Stimulated activated CD8-positive, alpha-beta memory T cell treated with anti-CD3 and anti-CD28 coated beads, Interleukin-4, amount 100 ng/mL, for 48 hours (primary cell): ENCODE data around the gene SAMD15.
A peak's percentile ranks its signal among the peaks of the same experiment; 100 is the strongest.
"Not testable (repeated sequence)": the region's sequence is repeated elsewhere in the genome, so short reads cannot be mapped to it uniquely, and the experiment has no call there.

Experiments
- DNase-seq: peaks from one replicate; pipeline ENCODE4 v3.0.0-alpha.2; 2020

The SAMD15 gene

DNA sequence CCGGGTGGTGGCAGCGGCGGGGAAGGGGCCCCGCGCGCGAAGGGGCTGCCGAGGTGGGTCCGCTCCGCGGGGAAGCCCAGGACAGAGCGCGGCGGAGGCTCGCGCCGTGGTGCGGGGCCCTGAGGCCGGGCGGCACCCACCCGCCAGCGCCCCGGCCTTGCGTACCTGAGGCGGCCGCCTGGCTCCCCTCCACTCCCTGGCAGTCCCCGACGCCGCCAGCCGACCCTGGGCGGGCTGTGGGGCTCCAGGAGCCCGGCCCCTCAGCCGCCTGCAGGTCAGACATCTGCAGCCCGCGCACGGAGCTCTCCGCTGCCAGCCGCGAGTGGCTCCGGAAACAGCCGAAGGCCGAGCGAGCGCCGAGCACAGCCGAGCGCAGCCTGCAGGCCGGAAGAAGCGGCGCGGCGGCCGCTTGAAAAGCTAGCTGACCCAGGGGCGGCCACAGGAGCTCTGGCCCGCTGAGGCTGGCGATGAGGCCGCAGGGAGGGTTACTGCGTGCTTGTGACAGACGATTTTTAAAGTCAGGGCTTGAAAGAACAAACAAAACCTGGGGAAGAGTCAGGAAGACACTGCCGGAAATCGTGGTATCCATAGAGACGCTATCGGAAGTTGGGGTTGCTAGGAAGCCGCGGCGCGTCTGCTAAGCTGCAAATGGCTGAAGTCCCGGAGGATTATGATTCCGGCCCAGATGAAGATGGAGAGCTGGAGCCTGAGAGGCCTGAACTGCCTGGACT is at the start of gene SAMD15, which contains the start of gene TMED8:
TSS of gene SAMD15 (plus strand) at position 609 of the 731 bp plus-strand sequence. CDS start at position 649, 40 bp downstream.
TSS of gene TMED8 (minus strand) at position 324 of the 731 bp plus-strand sequence. CDS start at position 283, 41 bp downstream.
- DNase-seq: peak; percentile 87

DNA sequence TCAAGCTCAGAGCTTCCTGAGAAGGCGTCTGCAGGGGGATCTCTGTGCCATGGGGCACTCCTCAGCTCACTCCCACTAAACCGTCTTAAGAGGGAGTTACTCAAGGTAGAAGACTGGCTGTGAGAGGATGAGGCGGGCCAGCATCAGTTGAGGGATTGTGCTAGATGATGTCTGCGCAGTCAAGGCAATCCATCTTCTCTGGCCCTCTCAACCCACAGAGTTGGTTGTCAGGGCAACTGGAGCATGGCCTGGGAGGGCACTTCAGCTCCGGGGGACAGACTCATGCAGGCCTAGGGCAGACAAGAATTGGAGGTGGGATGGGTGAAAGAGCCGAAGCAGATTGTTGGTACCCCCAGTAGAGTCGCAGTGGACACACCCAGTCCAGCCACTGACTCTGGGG is 47.3 kb upstream of the SAMD15 start:
- DNase-seq: no peak

DNA sequence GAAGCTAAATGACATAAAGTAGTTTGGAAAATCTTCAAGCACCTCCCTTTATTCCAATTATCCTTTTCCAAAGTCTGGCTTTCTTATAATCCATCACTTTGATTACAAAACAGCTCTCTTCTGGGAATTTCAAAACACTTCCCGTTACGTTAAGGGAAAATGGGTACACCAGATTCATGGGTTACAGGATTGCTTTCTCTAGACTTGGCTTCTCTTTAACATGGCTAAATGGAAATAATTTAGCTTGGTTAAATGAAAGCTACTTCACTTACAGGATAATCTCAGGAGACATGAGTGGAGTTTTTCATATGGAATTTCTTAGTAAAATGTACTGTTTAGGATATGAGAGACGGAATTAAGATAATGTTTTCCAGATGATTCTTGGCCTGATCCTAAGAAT is 41.6 kb upstream of the SAMD15 start:
- DNase-seq: no peak

DNA sequence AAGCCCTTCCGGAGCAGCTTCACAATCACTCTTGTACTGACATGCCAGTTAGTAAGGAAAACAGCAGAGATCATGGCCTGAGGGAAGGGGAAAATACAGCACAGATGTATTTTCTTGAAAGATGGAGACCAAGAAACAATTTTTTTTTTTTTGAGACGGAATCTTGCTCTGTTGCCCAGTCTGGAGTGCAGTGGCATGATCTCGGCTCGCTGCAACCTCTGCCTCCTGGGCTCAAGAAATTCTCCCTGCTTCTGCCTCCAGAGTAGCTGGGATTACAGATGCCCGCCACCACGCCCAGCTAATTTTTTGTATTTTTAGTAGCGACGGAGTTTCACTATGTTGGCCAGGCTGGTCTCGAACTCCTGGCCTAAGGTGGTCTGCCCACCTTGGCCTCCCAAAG is 39.9 kb upstream of the SAMD15 start:
- not testable (repeated sequence) for DNase-seq

DNA sequence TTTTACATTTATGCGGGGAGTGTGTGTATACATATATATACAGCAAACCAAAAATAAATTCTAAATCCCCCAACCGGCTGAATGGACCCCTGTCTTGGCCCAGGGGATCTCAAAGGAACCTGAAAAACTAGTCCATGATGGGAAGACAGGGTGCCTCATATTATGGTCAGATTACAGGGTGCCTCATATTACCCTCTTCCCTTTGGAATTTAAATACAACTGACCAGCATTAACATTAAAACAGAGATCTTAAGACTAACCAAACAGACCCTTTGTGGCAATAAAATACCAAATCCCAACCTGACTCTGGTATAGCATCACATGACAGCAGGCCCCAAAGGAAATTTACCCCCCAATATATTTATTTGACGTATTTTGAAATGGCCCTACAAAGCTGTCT is 39.3 kb upstream of the SAMD15 start:
- DNase-seq: no peak

DNA sequence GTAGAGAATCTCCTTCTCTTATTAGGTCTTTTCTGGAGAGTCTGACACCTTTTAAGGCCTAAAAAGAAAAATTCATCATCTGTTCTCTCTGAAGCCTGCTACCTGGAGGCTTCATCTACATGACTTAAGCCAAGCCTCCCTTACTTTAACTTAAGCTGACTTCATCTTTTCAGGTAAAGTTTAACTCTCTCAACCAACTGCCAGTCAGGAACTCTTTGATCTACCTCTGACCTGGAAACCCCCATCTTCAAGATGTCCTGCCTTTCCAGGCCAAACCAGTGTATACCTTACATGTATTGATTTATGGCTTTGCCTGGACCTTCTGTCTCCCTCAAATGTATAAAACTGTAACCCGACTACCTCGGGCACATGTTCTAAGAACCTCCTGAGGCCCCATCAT is 38.9 kb upstream of the SAMD15 start:
- DNase-seq: no peak

DNA sequence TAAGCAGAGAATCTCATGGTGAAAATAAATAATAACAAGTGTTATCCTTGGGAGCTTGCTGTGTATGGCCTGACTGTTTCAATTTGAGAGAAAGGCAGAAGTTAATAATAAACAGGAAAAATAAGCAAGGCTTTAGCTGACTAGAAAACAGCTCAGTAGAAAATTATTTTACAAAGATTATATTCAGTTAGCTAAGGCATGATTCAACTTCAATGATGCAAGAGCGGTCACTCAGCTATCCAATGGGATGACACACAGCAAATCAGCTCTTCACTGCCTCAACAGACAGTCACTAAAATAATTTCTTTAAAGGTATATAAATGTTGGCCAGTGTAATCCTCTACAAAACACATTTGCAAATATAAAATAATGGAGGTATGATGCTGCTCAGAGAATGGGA is 37.8 kb upstream of the SAMD15 start:
- no peak for DNase-seq

DNA sequence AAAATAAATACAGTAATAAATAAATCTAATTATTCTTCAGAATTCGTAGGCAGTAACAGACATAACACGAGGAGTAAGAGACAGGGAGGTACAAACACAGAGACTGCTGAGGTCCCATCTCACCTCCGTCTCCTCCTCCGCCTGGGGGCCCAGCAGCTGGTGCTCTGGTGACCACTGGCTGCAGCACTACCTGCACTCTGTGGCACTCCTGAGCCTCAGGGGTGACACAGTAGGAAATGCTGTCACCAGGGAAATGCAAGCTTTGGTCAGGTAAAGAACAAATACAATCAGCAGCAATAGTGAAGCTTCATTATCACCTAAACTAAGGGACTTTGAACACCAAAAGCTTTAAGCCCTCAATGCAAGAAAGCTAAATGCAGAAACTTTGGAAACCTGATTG is 36.8 kb upstream of the SAMD15 start:
- DNase-seq: no peak

DNA sequence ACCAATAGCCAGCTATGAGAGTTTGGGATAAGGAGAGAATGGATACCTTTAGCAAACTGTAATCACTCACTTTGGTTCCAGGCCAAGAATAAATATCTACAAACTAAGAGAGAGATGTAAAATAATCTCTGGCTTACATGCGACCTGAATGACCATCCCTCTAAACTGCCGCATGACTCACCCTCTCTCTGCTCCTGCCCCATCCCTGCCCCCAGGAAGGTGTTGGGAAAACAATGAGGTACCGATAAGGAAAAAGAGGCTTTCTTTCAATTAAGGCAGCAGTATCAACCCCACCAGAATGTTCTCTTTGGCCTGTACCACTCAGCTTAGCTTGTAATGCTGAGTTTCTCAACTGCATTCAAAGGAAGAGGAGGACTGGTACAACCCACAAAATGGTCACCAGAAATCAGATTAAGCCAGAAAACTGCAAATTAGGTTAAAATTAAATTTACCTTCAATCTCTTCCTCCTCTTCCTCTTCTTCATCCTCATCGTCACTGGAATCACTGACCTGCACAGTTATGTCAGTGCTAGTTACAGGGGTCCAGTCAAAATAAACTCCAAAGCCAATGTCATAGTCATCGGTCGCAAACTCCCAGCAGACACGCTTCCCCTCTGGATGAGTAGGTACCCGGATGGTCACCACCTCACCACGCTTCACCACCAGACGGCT is 34.3 kb upstream of the SAMD15 start:
- no peak for DNase-seq

DNA sequence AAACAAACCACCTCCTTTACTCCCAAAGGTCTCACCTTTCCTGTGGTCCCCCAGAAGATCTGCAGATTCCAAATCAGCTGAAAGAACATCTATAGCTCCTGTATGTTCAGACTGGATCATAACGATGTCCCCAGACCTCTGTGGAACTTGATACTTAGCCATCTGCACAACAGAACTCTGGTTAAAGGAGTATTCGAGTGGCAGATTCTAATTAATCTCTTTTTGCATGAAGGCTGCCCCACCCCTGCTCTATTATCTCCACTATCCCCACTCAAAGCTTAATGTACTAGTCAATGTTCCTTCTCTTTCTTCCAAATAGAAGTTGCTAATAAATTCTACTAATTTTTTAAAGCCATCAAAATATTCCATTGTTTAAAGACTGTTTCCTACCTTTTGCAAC is 33.5 kb upstream of the SAMD15 start:
- DNase-seq: no peak

DNA sequence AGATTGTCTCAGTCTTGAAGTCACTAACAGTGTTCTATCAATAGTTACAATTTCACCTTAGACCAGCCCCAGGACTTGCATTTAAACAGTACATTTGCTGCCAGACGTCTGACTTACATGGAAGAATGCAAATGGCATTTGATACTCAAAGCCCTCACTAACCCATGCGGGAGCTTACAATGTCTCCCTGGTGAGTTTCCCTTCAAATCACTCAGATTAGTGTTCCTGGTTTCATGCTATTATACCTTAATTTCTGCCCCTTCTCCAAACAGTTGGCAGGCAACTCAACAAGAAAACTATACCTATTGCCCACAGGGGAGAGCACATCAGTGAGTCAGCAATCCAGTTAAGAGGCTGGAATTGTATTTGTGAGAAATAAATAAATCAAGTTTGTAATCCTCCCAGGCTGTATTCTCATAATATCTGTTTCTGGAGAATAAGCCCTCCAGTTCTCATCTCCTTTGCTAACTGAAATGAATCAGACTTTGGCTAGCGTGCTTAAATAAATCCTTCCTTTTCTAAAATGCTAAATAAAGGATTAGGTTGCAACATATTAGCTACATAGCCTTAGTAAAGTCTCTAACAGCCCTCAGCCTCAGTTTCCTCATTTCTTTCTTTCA is 32.7 kb upstream of the SAMD15 start:
- no peak for DNase-seq

DNA sequence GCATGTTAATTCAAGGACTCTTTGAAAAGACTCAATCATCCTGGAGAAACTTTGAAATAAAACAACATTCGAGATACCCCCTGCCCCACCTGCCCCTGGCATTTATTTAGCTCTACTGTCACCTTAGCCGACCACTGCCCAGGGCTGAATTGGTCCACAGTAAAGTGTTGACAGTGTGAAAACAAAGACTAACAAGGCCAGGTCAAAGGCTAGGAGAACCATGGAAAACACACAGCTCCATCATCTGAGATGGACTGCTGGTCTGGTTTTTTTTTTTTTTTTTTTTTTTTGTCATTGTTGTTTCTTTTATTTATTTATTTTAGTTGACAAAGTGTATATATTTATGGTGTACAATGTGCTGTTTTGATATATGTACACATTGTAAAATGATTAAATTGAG is 30.7 kb upstream of the SAMD15 start:
- no peak for DNase-seq

DNA sequence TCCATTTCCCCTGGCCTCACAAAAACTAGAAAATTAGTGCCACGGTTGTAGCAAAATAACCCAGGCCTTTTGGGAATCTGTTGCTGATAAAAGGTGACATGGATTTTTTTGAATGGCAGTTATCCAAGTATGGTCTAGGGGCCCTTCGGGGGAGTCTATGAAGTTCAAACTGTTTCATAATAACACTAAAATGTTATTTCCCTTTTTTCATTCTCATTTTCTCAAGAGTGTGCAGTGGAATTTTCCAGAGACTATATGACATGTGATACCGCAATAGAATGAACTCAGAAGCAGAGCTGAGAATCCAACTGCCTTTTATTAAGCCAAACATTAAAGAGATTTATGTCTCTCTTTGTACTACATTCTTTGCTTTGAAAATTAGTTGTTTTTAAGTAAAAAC is 29.4 kb upstream of the SAMD15 start:
- no peak for DNase-seq

DNA sequence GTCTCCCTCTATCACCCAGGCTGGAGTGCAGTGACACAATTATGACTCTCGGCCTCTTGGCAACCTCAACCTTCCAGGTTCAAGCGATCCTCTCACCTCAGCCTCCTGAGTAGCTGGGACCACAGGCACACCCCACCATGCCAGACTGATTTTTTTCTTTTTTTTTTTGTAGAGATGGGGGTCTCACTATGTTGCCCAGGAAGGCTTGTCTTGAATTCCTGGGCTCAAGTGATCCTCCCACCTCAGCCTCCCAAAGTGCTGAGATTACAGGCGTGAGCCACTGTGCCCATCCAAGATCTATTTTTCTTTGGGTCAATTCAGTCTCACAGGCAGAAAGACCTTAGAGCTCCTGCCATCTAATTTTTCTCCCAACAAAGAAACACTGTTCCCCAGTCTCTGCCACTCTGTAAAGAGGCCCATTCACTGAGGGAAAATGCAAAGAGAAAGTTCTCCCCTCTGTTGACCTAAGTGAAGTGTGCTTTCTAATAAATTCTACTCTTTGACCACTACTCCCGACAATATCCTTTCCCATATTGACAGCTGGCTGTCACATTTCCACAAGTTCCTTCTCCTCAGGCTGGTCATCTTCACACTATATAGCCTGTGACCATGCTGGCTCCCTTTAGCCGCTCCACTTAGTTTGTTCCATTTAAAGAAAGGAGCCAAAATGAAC is 23.6 kb upstream of the SAMD15 start:
- no peak for DNase-seq

DNA sequence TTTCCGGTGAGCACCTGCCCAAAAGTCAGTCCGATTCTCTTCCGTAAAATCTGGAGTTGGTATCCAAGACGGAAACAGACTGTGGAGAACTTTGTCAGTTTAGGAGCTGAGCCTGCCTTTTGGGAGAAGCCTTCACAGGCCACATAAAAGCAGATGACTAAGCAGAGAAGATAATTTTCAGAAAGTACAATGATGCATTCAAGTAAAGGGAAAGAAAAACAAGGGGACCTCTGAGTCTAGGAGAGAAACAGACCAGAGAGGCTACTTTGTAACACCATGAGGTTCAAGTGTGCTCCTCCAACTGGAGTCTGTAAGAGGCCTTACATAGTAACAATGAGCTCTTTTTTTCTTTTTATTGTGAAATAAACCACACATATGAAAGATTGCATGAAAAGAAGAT is 21.4 kb upstream of the SAMD15 start:
- no peak for DNase-seq

DNA sequence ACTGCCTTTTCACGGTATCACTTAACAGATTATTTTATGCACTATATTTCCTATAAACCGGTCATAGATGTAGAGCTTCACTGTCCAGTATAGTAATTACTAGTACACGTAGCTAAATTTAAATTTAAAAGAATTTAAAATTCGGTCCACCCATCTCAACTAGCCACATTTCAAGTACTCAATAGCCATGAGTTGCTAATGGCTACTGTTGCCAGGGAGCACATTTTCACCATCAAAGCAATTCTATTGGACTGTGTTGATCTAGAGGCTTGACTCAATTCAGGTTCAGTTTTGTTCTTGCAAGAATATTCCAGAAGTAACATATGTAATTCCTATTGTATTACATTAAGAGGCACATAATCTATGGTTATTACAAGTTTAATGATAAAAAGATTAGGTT is 20.3 kb upstream of the SAMD15 start:
- no peak for DNase-seq

DNA sequence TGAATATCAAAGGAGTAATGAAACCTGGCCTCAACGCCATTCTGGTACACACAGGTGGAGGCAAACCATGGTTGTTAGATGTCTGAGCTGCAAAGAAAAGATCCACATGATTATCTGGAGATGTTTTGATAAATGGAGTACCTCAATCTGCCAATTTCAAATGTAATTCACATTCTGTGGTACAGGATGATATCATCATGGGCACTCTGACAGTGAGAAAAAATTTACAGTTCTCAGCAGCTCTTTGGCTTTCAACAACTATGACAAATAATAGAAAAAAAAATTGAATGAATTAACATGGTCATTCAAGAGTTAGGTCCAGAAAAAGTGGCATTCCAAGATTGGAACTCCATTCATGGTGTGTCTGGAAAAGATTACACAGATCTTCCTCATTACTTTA is 17.6 kb upstream of the SAMD15 start:
- no peak for DNase-seq

DNA sequence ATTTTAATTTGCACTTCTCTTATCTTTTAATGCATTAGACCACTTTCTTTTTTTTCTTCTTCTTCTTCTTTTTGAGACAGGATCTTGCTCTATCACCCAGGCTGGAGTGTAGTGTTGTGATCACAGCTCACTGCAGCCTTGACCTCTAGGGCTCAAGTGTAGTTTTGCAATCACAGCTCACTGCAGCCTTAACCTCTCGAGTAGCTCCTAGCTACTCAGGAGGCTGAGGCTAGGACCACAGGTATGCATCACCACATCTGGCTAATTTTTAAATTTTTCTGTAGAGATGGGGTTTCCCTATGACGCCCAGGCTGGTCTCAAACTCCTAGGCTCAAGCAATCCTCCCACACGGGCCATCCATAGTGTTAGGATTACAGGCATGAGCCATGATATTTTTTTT is 13.0 kb upstream of the SAMD15 start:
- DNase-seq: no peak

DNA sequence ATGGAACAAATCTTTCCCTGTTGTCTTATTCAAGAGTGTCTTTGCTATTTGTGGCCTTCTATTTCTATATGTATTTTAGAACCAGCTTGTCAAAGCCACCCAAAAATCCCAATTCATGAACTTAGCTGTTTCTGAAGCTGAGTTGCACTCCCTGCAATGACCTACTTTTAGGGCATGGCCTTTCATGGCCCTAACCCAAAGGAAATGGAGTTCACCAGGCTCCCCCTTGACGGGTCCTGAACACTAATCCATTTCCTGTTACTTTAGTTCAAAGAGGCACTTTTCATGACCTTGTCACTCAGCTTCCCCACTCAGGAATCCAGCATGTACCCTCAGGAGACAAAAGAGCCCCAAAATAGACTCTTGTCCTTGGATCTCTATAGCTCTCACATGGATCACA is 7.9 kb upstream of the SAMD15 start:
- no peak for DNase-seq

DNA sequence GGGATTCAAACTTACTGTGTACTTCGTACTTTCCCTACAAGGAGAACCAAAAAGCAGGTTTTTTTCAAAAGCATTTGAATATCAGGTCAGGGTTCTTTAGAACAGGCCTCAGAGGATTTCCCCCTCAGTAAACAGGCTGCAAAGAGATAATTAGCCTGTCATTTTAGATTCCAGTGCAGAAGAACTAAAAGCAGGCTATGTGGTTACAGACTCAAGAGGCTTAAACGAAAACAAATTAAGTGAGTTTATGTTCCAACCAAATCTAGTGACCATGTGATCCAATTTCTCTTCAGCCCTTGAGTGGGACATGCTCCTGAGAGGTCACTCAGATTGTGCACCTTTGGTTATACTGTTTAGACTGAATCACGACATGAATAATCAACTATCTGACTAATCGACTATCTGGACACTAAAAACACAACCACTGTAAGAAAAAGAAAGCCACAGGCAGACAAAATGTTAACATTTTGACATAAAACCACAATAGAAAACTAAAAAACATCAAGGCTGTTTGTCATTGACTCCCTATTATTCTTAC is 4.8 kb upstream of the SAMD15 start:
- no peak for DNase-seq

DNA sequence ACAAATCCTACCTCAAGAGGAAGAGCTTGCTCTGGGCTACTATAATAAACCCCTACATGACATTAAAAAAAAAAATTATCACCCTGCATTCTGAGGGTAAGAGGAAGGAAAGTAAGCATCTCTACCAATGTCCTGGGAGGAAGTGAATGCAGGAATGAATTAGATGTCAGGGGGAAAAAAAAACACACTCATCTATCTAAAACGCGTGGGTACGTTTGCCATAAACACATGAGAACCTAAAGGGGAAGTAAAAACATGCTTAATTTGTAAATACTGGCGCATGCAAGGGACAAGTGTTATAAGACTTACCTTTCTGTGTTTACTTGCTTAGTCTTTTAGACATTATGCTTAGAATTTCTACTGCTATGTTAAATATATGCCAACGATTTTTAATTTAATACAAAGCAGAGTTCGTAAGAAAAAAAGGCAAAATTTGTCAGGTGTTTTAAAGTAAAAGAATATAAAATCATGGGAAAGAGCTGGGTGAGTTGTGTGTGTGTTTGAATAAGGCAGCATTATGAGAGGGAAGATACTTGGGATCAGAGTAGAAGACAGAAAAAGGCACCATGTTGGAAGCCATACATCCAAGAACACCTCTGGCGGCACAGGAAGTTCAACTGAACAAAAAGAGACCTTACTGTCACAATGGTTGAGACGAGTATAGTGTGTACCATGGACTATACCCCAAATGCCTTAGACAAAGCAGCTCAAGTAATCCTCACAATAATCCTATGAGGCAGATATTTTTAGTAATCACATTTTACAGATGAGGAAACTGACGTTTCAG is 1.8 kb upstream of the SAMD15 start:
- DNase-seq: no peak

DNA sequence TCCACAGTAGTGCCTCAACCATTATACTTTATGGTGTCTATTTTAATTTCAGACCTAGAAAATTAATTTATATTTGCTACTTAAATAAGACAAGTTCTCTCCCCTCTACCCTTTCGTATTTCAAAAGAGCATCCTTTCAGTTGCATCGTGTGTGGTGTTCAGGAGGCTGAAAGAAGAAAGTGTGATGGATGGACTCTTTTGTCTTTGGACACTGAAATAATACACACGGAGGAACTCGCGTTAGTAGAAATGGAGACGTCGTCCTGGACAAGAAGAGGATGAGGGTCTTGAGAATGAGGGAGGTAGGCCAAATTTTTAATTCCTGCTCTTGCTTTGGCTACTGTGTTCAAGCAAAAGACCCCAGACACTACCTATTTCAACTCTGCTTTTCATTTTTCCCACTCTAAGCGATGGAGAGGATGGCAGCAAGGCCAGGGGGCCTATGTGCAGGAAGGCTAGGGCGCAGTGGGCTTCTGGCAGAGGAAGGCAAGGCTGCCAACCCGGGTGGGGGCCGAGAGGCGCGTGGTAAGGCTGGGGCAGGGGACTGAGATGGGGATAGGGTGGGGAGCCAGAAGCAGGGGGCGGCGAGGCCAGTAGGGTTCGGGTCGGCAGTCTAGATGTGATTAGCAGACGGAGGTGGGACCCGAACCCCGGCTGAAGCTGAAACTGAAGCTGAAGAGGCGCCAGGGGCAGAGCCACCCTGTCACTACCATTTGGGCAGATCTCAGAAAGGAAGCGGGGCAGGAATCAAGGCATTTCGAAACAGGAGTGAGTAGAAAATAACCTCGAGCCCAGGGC is 1.0 kb upstream of the SAMD15 start:
- DNase-seq: peak; percentile 62
